ENCODE data around the gene ZBED3.
"Not testable (repeated sequence)": the region's sequence is repeated elsewhere in the genome, so short reads cannot be mapped to it uniquely, and the experiment has no call there.

Gene ZBED3

GRCh38 chr5:77086689-77087483 lies at the start of gene ZBED3:
Gene ZBED3 (minus strand): TSS chr5:77087285. CDS start chr5:77077878, 9,407 bp downstream.
- H3K4me1 Mint-ChIP-seq = peaks cover 39% of the 10 kb centered on the region
- peak within 1 kb of the TSS; percentile 83 to 99 for H3K4me3 Mint-ChIP-seq
- H3K27ac Mint-ChIP-seq = peak within 1 kb of the TSS; percentile 98 to 99
- peaks cover 0 to 11% of the 10 kb centered on the region in 2 donors for H3K9me3 Mint-ChIP-seq
- DNase-seq = peak; percentile 64 to 76
- peak; percentile 84 for ATAC-seq
- no peaks in the 10 kb centered on the region for H3K27me3 Mint-ChIP-seq

GRCh38 chr5:77133061-77133758 lies 46.1 kb upstream of the ZBED3 start:
- no peaks in the 10 kb centered on the region for H3K9me3 Mint-ChIP-seq
- no peak overlapping the region for H3K27ac Mint-ChIP-seq
- ATAC-seq = no peak
- no peaks in the 10 kb centered on the region for H3K4me1 Mint-ChIP-seq
- DNase-seq = no peak
- H3K27me3 Mint-ChIP-seq = no peaks in the 10 kb centered on the region
- H3K4me3 Mint-ChIP-seq = no peak overlapping the region

- no peak overlapping the region for H3K4me3 Mint-ChIP-seq
- ATAC-seq (no peak), DNase-seq (no peak)
- H3K4me1 Mint-ChIP-seq = no peaks in the 10 kb centered on the region
- no peaks in the 10 kb centered on the region for H3K9me3 Mint-ChIP-seq
- no peak overlapping the region for H3K27ac Mint-ChIP-seq
- no peaks in the 10 kb centered on the region for H3K27me3 Mint-ChIP-seq
Observed at GRCh38 chr5:77131361-77131760, 44.3 kb upstream of the ZBED3 start.

GRCh38 chr5:77129391-77129990 lies 42.4 kb upstream of the ZBED3 start:
- peak; percentile 54 for ATAC-seq
- Mint-ChIP-seq H3K4me3 (no peak overlapping the region), H3K9me3 (no peaks in the 10 kb centered on the region), H3K27ac (no peak overlapping the region), H3K4me1 (no peaks in the 10 kb centered on the region), H3K27me3 (no peaks in the 10 kb centered on the region)
- peak in 1 of 2 donors; percentile 33 for DNase-seq

- H3K27ac Mint-ChIP-seq = no peak overlapping the region
- no peaks in the 10 kb centered on the region for H3K9me3 Mint-ChIP-seq
- no peak for ATAC-seq
- no peak overlapping the region for H3K4me3 Mint-ChIP-seq
- H3K27me3 Mint-ChIP-seq = no peaks in the 10 kb centered on the region
- DNase-seq = no peak
- no peaks in the 10 kb centered on the region for H3K4me1 Mint-ChIP-seq
Observed at GRCh38 chr5:77128411-77129061, 41.5 kb upstream of the ZBED3 start.

- no peaks in the 10 kb centered on the region for H3K9me3 Mint-ChIP-seq
- DNase-seq = no peak
- H3K27ac Mint-ChIP-seq = no peak overlapping the region
- H3K4me3 Mint-ChIP-seq = no peak overlapping the region
- H3K4me1 Mint-ChIP-seq = no peaks in the 10 kb centered on the region
- H3K27me3 Mint-ChIP-seq = no peaks in the 10 kb centered on the region
- ATAC-seq = no peak
Observed at GRCh38 chr5:77123057-77123456, 36.0 kb upstream of the ZBED3 start.

GRCh38 chr5:77120706-77121105 lies 33.6 kb upstream of the ZBED3 start:
- no peaks in the 10 kb centered on the region for H3K4me1 Mint-ChIP-seq
- H3K9me3 Mint-ChIP-seq = no peaks in the 10 kb centered on the region
- no peaks in the 10 kb centered on the region for H3K27me3 Mint-ChIP-seq
- no peak overlapping the region for H3K4me3 Mint-ChIP-seq
- DNase-seq (no peak), ATAC-seq (no peak)
- H3K27ac Mint-ChIP-seq = no peak overlapping the region

- H3K4me3 Mint-ChIP-seq = no peak overlapping the region
- no peaks in the 10 kb centered on the region for H3K9me3 Mint-ChIP-seq
- ATAC-seq (no peak), DNase-seq (no peak)
- H3K4me1 Mint-ChIP-seq = no peaks in the 10 kb centered on the region
- no peaks in the 10 kb centered on the region for H3K27me3 Mint-ChIP-seq
- no peak overlapping the region for H3K27ac Mint-ChIP-seq
Observed at GRCh38 chr5:77120086-77120485, 33.0 kb upstream of the ZBED3 start.

- Mint-ChIP-seq H3K4me1 (no peaks in the 10 kb centered on the region), H3K4me3 (no peak overlapping the region), H3K9me3 (peaks cover 0 to 7% of the 10 kb centered on the region in 2 donors), H3K27me3 (no peaks in the 10 kb centered on the region), H3K27ac (no peak overlapping the region)
- no peak for ATAC-seq
- DNase-seq = no peak
Observed at GRCh38 chr5:77117161-77117560, 30.1 kb upstream of the ZBED3 start.

- not testable (repeated sequence) for ATAC-seq, H3K27ac Mint-ChIP-seq, H3K9me3 Mint-ChIP-seq, H3K4me1 Mint-ChIP-seq, H3K27me3 Mint-ChIP-seq, H3K4me3 Mint-ChIP-seq, DNase-seq
Observed at GRCh38 chr5:77107035-77107434, 19.9 kb upstream of the ZBED3 start.

GRCh38 chr5:77104813-77105212 lies 17.7 kb upstream of the ZBED3 start:
- DNase-seq (no peak), ATAC-seq (no peak)
- Mint-ChIP-seq H3K4me3 (no peak overlapping the region), H3K27ac (no peak overlapping the region), H3K4me1 (peaks cover 9% of the 10 kb centered on the region), H3K27me3 (no peaks in the 10 kb centered on the region), H3K9me3 (no peaks in the 10 kb centered on the region)

GRCh38 chr5:77103457-77103856 lies 16.4 kb upstream of the ZBED3 start:
- H3K27me3 Mint-ChIP-seq = no peaks in the 10 kb centered on the region
- H3K27ac Mint-ChIP-seq = no peak overlapping the region
- no peak for DNase-seq
- peaks cover 9% of the 10 kb centered on the region for H3K4me1 Mint-ChIP-seq
- no peak for ATAC-seq
- no peaks in the 10 kb centered on the region for H3K9me3 Mint-ChIP-seq
- H3K4me3 Mint-ChIP-seq = no peak overlapping the region

GRCh38 chr5:77102549-77102948 lies 15.5 kb upstream of the ZBED3 start:
- Mint-ChIP-seq H3K4me1 (peaks cover 9% of the 10 kb centered on the region), H3K27ac (no peak overlapping the region), H3K4me3 (no peak overlapping the region), H3K9me3 (no peaks in the 10 kb centered on the region), H3K27me3 (no peaks in the 10 kb centered on the region)
- DNase-seq = no peak
- no peak for ATAC-seq

GRCh38 chr5:77101298-77101697 lies 14.2 kb upstream of the ZBED3 start:
- Mint-ChIP-seq H3K27me3 (no peaks in the 10 kb centered on the region), H3K27ac (no peak overlapping the region), H3K9me3 (no peaks in the 10 kb centered on the region), H3K4me1 (peaks cover 9% of the 10 kb centered on the region), H3K4me3 (no peak overlapping the region)
- no peak for ATAC-seq
- no peak for DNase-seq

- DNase-seq (no peak), ATAC-seq (no peak)
- Mint-ChIP-seq H3K9me3 (no peaks in the 10 kb centered on the region), H3K4me1 (no peaks in the 10 kb centered on the region), H3K4me3 (no peak overlapping the region), H3K27ac (no peak overlapping the region), H3K27me3 (no peaks in the 10 kb centered on the region)
Observed at GRCh38 chr5:77095189-77095588, 8.1 kb upstream of the ZBED3 start.
